A549 (cell line): ENCODE data around the gene CRMP1.

Experiments
- EP300 ChIP-seq, 2 experiments: fragments of >200 bp; sonication (Bioruptor Twin); formaldehyde crosslinking; IDR thresholded peaks; 2 replicates in 1 of 2; 3 replicates in 1 of 2; pipeline ENCODE4 v1.6.1; 2016 to 2017
- TF ChIP-seq, protein P1 (sequence below): fragments of >200 bp; sonication (Bioruptor Twin); formaldehyde crosslinking; IDR thresholded peaks from 3 replicates; pipeline ENCODE4 v1.5.1; 2016

DNA sequence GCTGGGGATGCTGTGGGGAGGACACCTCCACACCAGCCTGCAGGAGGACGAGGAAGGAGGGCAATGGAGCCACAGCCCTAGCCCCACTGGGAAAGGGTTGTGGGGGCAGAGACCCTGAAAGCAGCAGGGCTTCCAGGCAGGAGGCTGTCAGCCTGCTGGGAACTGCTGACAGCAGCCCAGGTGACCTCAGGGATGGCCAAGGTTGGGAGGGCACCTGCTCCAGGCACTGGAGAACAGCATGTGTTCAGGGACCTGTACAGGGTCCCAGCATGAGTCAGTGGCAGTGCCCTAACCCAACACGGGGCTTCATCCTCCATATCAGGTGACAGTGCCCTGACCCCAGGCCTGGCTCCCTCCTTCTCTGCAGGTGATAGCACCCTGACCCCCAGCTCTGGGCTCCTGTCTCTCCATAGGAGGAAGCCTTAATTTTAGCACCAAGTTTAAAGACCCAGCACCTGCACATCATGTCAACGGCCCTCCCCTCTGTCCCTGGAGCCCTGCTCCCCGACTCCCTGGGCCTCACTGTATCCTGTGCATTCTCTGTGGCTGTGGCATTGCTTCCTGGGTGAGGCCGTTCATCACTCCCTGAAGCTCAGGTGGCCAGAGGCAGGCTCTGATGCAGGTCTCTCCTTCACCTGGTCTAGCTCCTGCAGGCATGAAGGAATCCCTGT is 66.3 kb downstream of the CRMP1 start:
- no peak for TF ChIP-seq EP300 (IDR thresholded peaks at IDR 0.05)
- TF ChIP-seq, protein P1, sequence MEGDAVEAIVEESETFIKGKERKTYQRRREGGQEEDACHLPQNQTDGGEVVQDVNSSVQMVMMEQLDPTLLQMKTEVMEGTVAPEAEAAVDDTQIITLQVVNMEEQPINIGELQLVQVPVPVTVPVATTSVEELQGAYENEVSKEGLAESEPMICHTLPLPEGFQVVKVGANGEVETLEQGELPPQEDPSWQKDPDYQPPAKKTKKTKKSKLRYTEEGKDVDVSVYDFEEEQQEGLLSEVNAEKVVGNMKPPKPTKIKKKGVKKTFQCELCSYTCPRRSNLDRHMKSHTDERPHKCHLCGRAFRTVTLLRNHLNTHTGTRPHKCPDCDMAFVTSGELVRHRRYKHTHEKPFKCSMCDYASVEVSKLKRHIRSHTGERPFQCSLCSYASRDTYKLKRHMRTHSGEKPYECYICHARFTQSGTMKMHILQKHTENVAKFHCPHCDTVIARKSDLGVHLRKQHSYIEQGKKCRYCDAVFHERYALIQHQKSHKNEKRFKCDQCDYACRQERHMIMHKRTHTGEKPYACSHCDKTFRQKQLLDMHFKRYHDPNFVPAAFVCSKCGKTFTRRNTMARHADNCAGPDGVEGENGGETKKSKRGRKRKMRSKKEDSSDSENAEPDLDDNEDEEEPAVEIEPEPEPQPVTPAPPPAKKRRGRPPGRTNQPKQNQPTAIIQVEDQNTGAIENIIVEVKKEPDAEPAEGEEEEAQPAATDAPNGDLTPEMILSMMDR, result no peak
